ENCODE measurements around the gene VAV1.

VAV1 gene

DNA sequence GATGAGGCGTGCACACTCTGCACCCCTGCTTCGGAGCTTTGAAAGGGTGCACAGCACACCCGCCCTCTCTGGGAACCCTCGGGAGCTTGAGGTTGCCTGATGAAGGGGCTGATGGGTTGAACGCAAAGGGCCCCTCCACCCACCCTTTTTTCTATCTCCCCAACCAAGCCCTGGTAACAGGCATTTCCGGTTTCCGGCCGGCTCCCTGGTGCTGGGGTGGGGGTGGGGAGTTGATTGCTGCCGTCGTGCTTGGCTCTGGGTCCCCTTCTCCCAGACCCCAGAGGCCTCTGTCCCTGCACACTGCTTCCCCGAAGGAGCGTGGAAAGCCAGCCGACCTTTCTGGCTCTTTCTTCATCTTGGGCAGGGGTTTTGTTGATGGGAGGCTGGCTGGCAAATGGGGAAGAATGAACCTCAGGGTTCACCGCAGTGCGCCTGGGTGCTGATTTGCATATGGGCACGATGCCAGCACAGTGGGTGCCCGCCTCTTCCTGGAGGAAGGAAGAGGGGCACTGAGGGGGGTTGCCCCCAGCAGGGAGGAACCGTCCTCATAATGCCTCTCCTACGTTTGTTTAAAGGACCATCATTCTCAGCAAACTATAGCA lies 29.1 kb downstream of the VAV1 start:
- Histone ChIP-seq H3K9ac (ENCODE audit: low read depth, low read length, poor library complexity) (no peak overlapping the region), H3K18ac (ENCODE audit: low read length) (peak overlapping the region; percentile 44), H3K79me1 (ENCODE audit: low read depth, low read length) (no peaks in the 10 kb centered on the region), H3K4ac (ENCODE audit: low read length) (no peak overlapping the region), H3K14ac (ENCODE audit: low read length) (peak overlapping the region; percentile 56), H2BK5ac (ENCODE audit: low read length) (no peak overlapping the region), H3K4me2 (ENCODE audit: insufficient read depth, low read length, poor library complexity, severe bottlenecking) (no peak overlapping the region), H2BK15ac (ENCODE audit: low read length) (peak overlapping the region; percentile 43), H2AK5ac (ENCODE audit: low read depth, low read length) (peak overlapping the region; percentile 63), H3K27ac (replicated peaks; ENCODE audit: low read length) (no peak overlapping the region), H3K27me3 (ENCODE audit: control insufficient read depth in 3 of 3, insufficient read depth in 3 of 3, low read depth in 1 of 3, low read length in 3 of 3) (no peaks in the 10 kb centered on the region), H4K8ac (ENCODE audit: low read depth, low read length) (peak overlapping the region; percentile 43), H3K4me3 (ENCODE audit: low read length in 2 of 2) (peak overlapping the region in 1 of 2 donors; percentile 58), H3K36me3 (replicated peaks in 1 of 2; ENCODE audit: control insufficient read depth in 2 of 2, insufficient read depth in 2 of 2, low read length in 2 of 2) (no peaks in the 10 kb centered on the region), H2BK12ac (ENCODE audit: low read length) (no peak overlapping the region), H2BK120ac (ENCODE audit: low read depth, low read length) (no peak overlapping the region), H3K9me3 (replicated peaks in 1 of 2; ENCODE audit: control insufficient read depth in 2 of 2, insufficient read depth in 1 of 2, low read depth in 1 of 2, low read length in 2 of 2) (peaks cover 0 to 2% of the 10 kb centered on the region in 2 donors), H2AFZ (ENCODE audit: low read length) (peak overlapping the region; percentile 76), H3K23ac (ENCODE audit: low read depth, low read length, poor library complexity) (no peak overlapping the region), H4K91ac (ENCODE audit: low read depth, low read length, poor library complexity) (no peak overlapping the region), H3K4me1 (ENCODE audit: control insufficient read depth in 2 of 2, insufficient read depth in 1 of 2, low read depth in 1 of 2, low read length in 2 of 2) (peaks cover 0 to 2% of the 10 kb centered on the region in 2 donors)
- DNase-seq (ENCODE audit: low spot score): no peak
- no CpG with 5 or more reads among the region's 19 CpGs for WGBS, 2 donors (ENCODE audit: extremely low coverage in 2 of 2, insufficient read length in 2 of 2, insufficient replicate concordance in 1 of 2)

DNA sequence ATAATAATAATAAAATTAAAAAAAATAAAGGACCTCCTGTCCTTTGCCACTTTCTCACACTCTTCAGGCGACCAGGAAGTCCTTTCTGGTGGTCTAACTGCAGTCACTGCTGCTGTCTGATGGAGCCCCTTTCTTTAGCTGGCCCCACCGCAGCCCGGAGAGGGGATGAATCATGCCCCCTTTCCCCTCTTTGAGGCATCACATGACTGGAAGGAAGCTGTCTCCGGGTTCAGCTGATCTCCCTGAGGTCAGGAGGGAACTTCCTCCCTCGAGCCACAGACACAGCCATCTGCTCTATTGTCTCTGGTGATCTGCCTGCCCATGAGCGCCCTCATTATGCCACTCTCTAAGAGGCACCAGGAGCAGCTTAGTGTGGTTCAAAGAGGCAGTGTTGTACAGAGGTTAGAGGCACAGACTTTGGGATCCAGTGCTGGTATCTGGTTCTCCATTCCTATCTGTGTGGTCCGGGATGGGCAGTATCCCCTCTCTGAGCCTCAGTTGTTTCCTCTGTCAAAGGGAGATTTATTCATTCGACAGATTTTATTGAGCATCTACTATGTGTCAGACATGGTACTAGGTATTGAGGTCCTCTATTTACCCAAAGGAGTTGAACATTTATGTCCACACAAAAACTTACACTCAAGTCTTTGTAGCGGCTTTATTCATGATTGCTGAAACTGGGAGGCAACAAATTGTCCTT lies 30.0 kb downstream of the VAV1 start:
- Histone ChIP-seq H3K27me3 (ENCODE audit: control insufficient read depth in 3 of 3, insufficient read depth in 3 of 3, low read depth in 1 of 3, low read length in 3 of 3) (no peaks in the 10 kb centered on the region), H3K23ac (ENCODE audit: low read depth, low read length, poor library complexity) (no peak overlapping the region), H3K9me3 (replicated peaks in 1 of 2; ENCODE audit: control insufficient read depth in 2 of 2, insufficient read depth in 1 of 2, low read depth in 1 of 2, low read length in 2 of 2) (peaks cover 0 to 2% of the 10 kb centered on the region in 2 donors), H3K79me1 (ENCODE audit: low read depth, low read length) (no peaks in the 10 kb centered on the region), H2BK120ac (ENCODE audit: low read depth, low read length) (no peak overlapping the region), H3K4ac (ENCODE audit: low read length) (no peak overlapping the region), H3K4me3 (ENCODE audit: low read length in 2 of 2) (no peak overlapping the region), H2BK15ac (ENCODE audit: low read length) (no peak overlapping the region), H2AFZ (ENCODE audit: low read length) (peak overlapping the region; percentile 67), H3K4me1 (ENCODE audit: control insufficient read depth in 2 of 2, insufficient read depth in 1 of 2, low read depth in 1 of 2, low read length in 2 of 2) (peaks cover 0 to 2% of the 10 kb centered on the region in 2 donors), H2BK12ac (ENCODE audit: low read length) (no peak overlapping the region), H2BK5ac (ENCODE audit: low read length) (no peak overlapping the region), H3K36me3 (replicated peaks in 1 of 2; ENCODE audit: control insufficient read depth in 2 of 2, insufficient read depth in 2 of 2, low read length in 2 of 2) (no peaks in the 10 kb centered on the region), H3K27ac (replicated peaks; ENCODE audit: low read length) (no peak overlapping the region), H4K91ac (ENCODE audit: low read depth, low read length, poor library complexity) (no peak overlapping the region), H4K8ac (ENCODE audit: low read depth, low read length) (no peak overlapping the region), H3K14ac (ENCODE audit: low read length) (peak overlapping the region; percentile 21), H3K18ac (ENCODE audit: low read length) (no peak overlapping the region), H3K4me2 (ENCODE audit: insufficient read depth, low read length, poor library complexity, severe bottlenecking) (no peak overlapping the region), H2AK5ac (ENCODE audit: low read depth, low read length) (no peak overlapping the region), H3K9ac (ENCODE audit: low read depth, low read length, poor library complexity) (peak overlapping the region; percentile 21)
- DNase-seq (ENCODE audit: low spot score): no peak
- no CpG with 5 or more reads among the region's 9 CpGs for WGBS, 2 donors (ENCODE audit: extremely low coverage in 2 of 2, insufficient read length in 2 of 2, insufficient replicate concordance in 1 of 2)

GRCh38 chr19:6803036-6803404 lies 30.5 kb downstream of the VAV1 start:
- Histone ChIP-seq H2BK5ac (ENCODE audit: low read length) (no peak overlapping the region), H3K4ac (ENCODE audit: low read length) (no peak overlapping the region), H3K9me3 (replicated peaks in 1 of 2; ENCODE audit: control insufficient read depth in 2 of 2, insufficient read depth in 1 of 2, low read depth in 1 of 2, low read length in 2 of 2) (peaks cover 0 to 2% of the 10 kb centered on the region in 2 donors), H3K4me1 (ENCODE audit: control insufficient read depth in 2 of 2, insufficient read depth in 1 of 2, low read depth in 1 of 2, low read length in 2 of 2) (peaks cover 0 to 2% of the 10 kb centered on the region in 2 donors), H3K18ac (ENCODE audit: low read length) (no peak overlapping the region), H3K4me2 (ENCODE audit: insufficient read depth, low read length, poor library complexity, severe bottlenecking) (no peak overlapping the region), H3K79me1 (ENCODE audit: low read depth, low read length) (no peaks in the 10 kb centered on the region), H4K8ac (ENCODE audit: low read depth, low read length) (no peak overlapping the region), H3K9ac (ENCODE audit: low read depth, low read length, poor library complexity) (no peak overlapping the region), H3K36me3 (replicated peaks in 1 of 2; ENCODE audit: control insufficient read depth in 2 of 2, insufficient read depth in 2 of 2, low read length in 2 of 2) (no peaks in the 10 kb centered on the region), H4K91ac (ENCODE audit: low read depth, low read length, poor library complexity) (no peak overlapping the region), H3K4me3 (ENCODE audit: low read length in 2 of 2) (no peak overlapping the region), H2BK120ac (ENCODE audit: low read depth, low read length) (no peak overlapping the region), H2BK15ac (ENCODE audit: low read length) (no peak overlapping the region), H3K27ac (replicated peaks; ENCODE audit: low read length) (no peak overlapping the region), H3K27me3 (ENCODE audit: control insufficient read depth in 3 of 3, insufficient read depth in 3 of 3, low read depth in 1 of 3, low read length in 3 of 3) (no peaks in the 10 kb centered on the region), H2AK5ac (ENCODE audit: low read depth, low read length) (no peak overlapping the region), H2AFZ (ENCODE audit: low read length) (no peak overlapping the region), H3K14ac (ENCODE audit: low read length) (no peak overlapping the region), H2BK12ac (ENCODE audit: low read length) (no peak overlapping the region), H3K23ac (ENCODE audit: low read depth, low read length, poor library complexity) (no peak overlapping the region)
- no CpG with 5 or more reads among the region's 8 CpGs for WGBS, 2 donors (ENCODE audit: extremely low coverage in 2 of 2, insufficient read length in 2 of 2, insufficient replicate concordance in 1 of 2)
- DNase-seq (ENCODE audit: low spot score): no peak

GRCh38 chr19:6806488-6806887 lies 34.0 kb downstream of the VAV1 start:
- Histone ChIP-seq H3K4me3 (ENCODE audit: low read length in 2 of 2) (no peak overlapping the region), H3K18ac (ENCODE audit: low read length) (no peak overlapping the region), H3K4me1 (ENCODE audit: control insufficient read depth in 2 of 2, insufficient read depth in 1 of 2, low read depth in 1 of 2, low read length in 2 of 2) (no peaks in the 10 kb centered on the region), H3K9ac (ENCODE audit: low read depth, low read length, poor library complexity) (no peak overlapping the region), H3K27ac (replicated peaks; ENCODE audit: low read length) (no peak overlapping the region), H3K14ac (ENCODE audit: low read length) (no peak overlapping the region), H2BK120ac (ENCODE audit: low read depth, low read length) (no peak overlapping the region), H2BK15ac (ENCODE audit: low read length) (no peak overlapping the region), H3K79me1 (ENCODE audit: low read depth, low read length) (no peaks in the 10 kb centered on the region), H3K4me2 (ENCODE audit: insufficient read depth, low read length, poor library complexity, severe bottlenecking) (no peak overlapping the region), H3K36me3 (replicated peaks in 1 of 2; ENCODE audit: control insufficient read depth in 2 of 2, insufficient read depth in 2 of 2, low read length in 2 of 2) (no peaks in the 10 kb centered on the region), H3K23ac (ENCODE audit: low read depth, low read length, poor library complexity) (no peak overlapping the region), H2BK12ac (ENCODE audit: low read length) (no peak overlapping the region), H3K9me3 (replicated peaks in 1 of 2; ENCODE audit: control insufficient read depth in 2 of 2, insufficient read depth in 1 of 2, low read depth in 1 of 2, low read length in 2 of 2) (peaks cover 0 to 2% of the 10 kb centered on the region in 2 donors), H2BK5ac (ENCODE audit: low read length) (no peak overlapping the region), H4K8ac (ENCODE audit: low read depth, low read length) (no peak overlapping the region), H3K27me3 (ENCODE audit: control insufficient read depth in 3 of 3, insufficient read depth in 3 of 3, low read depth in 1 of 3, low read length in 3 of 3) (no peaks in the 10 kb centered on the region), H4K91ac (ENCODE audit: low read depth, low read length, poor library complexity) (no peak overlapping the region), H2AFZ (ENCODE audit: low read length) (no peak overlapping the region), H2AK5ac (ENCODE audit: low read depth, low read length) (no peak overlapping the region), H3K4ac (ENCODE audit: low read length) (no peak overlapping the region)
- no peak for DNase-seq (ENCODE audit: low spot score)
- no CpG with 5 or more reads among the region's 4 CpGs for WGBS, 2 donors (ENCODE audit: extremely low coverage in 2 of 2, insufficient read length in 2 of 2, insufficient replicate concordance in 1 of 2)

All from neuronal stem cell (in vitro differentiated cells).